Subcutaneous abdominal adipose tissue (tissue), 5 donors: Measurements from ENCODE around the gene DOCK7.

ENCODE experiments used
- H3K27ac ChIP-seq: one replicate; pipeline ENCODE4 v1.7.0; 2013; ENCODE audit warnings: low read depth, mild to moderate bottlenecking, inconsistent platforms, low read length, moderate library complexity
- H3K27me3 ChIP-seq, 5 donors: one replicate each; pipeline ENCODE4 v1.7.0; 2013; ENCODE audit warnings: low read length in 5 of 5, inconsistent platforms in 1 of 5; ENCODE audit not compliant: control insufficient read depth in 5 of 5, insufficient read depth in 4 of 5
- H3K36me3 ChIP-seq, 5 donors: one replicate each; pipeline ENCODE4 v1.7.0; 2013; ENCODE audit warnings: low read length in 5 of 5; ENCODE audit not compliant: control insufficient read depth in 5 of 5, insufficient read depth in 5 of 5
- H3K4me1 ChIP-seq, 5 donors: one replicate each; pipeline ENCODE4 v1.7.0; 2013; ENCODE audit warnings: low read length in 5 of 5, mild to moderate bottlenecking in 3 of 5, moderate library complexity in 1 of 5; ENCODE audit not compliant: control insufficient read depth in 5 of 5, insufficient read depth in 5 of 5
- H3K4me3 ChIP-seq, 5 donors: one replicate each; pipeline ENCODE4 v1.7.0; 2013; ENCODE audit warnings: low read length in 5 of 5, low read depth in 1 of 5
- H3K9ac ChIP-seq, 5 donors: one replicate each; pipeline ENCODE4 v1.7.0; 2013; ENCODE audit warnings: low read length in 5 of 5, mild to moderate bottlenecking in 4 of 5, moderate library complexity in 3 of 5
- H3K9me3 ChIP-seq, 5 donors: one replicate each; pipeline ENCODE4 v1.7.0; 2013; ENCODE audit warnings: low read length in 5 of 5; ENCODE audit not compliant: control insufficient read depth in 5 of 5
- donor health status: healthy.
- donor health status: healthy.
- donor health status: healthy.
- donor health status: healthy.
- donor health status: healthy.

The DOCK7 gene

DNA sequence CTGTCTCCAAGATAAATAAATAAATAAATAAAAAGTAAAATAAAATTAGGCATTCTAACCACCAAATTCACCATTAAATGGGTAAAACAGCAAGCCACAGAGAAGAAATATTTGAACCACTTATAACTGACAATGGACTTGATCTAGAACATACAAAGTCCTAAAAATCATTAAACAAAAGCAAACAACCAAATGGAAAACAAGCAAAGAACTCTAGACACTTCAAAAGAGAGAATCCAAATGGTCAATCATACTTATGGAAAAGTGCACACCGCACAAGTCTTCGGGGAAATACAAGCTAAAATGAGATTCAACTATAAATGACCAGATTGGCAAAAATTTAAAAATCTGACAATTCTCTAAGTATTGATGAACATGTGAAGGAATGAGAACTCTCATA, 164.3 kb downstream of the DOCK7 start:
- Histone ChIP-seq H3K9me3 (peaks cover 0 to 5% (median 4%) of the 10 kb centered on the region in 5 donors), H3K4me1 (no peaks in the 10 kb centered on the region), H3K36me3 (peaks cover 0 to 21% (median 0%) of the 10 kb centered on the region in 5 donors), H3K4me3 (no peak overlapping the region), H3K9ac (no peak overlapping the region), H3K27ac (no peak overlapping the region), H3K27me3 (no peaks in the 10 kb centered on the region)

DNA sequence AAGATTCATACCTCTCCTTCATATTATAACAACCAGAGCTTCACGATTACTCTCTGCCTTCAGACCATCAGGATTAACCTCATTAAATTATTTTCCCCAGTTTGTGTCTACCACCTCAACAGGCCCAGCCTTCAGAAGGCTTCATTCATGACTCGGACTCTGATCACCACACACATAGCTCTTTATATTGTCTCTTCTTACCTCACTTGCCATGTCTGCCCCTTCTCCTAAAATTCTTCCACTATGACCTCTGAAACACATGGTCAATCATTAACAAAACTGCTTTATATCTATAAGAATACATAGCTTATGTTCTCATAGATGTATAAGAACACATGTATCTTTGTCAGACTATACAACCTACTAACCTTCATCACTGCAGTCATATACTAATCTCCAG, 171.6 kb downstream of the DOCK7 start:
- Histone ChIP-seq H3K27me3 (no peaks in the 10 kb centered on the region), H3K4me3 (no peak overlapping the region), H3K27ac (no peak overlapping the region), H3K36me3 (peaks cover 0 to 13% (median 7%) of the 10 kb centered on the region in 5 donors), H3K9me3 (peaks cover 0 to 5% (median 5%) of the 10 kb centered on the region in 5 donors), H3K9ac (no peak overlapping the region), H3K4me1 (no peaks in the 10 kb centered on the region)

DNA sequence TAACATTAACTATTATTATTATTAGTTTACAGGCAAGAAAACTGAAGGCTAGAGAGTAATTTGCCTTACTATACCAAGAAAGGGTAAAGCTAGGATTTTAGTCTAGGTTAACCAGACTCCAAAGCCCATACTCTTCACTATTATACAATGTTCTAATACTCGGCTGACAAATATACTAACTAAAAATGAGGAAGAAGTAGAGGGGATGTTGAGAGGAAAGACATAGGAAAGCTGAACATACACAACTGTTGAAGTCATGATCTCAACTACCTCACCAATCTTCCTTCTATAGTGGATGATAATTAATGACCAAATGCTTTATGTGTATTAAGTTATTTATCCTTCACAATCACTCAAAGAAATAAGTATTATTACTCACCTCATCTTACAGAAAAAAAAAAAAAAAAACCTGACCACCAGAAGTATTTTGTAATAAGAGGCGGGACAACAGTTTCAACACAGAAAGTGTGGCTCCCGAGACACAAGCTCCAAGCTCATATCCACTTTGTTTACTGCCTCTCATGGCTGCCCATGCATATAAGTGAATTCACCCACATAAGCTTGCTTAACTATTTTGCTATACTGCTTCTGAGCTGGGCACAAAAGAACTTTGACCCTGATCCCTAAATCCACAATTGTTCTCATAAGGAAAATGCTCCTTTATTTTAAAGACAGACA, 173.3 kb downstream of the DOCK7 start:
- no peak overlapping the region for H3K9ac ChIP-seq

DNA sequence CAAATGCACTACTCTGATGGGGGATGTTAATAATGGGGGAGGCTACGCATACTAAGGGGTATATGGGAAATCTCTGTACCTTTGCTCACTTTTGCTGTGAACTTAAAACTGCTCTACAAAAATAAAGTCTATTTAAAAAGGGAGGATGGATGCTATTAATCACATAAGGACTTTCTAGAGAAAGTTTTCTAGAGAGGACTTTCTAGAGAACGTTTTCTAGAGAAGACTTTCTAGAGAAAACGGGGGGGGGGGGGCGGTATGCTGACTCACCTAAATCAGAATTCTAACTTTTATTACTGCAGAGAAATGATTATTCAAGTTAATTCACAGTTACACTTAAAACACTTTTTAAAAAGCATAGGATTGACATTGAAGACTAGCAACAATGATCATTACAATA, 175.2 kb downstream of the DOCK7 start:
- H3K27ac ChIP-seq = no peak overlapping the region
- peaks cover 0 to 19% (median 14%) of the 10 kb centered on the region in 5 donors for H3K36me3 ChIP-seq
- no peak overlapping the region for H3K9ac ChIP-seq
- H3K4me1 ChIP-seq = no peaks in the 10 kb centered on the region
- H3K4me3 ChIP-seq = no peak overlapping the region
- no peaks in the 10 kb centered on the region for H3K9me3 ChIP-seq
- no peaks in the 10 kb centered on the region for H3K27me3 ChIP-seq

More for the DNA sequence above, 173.3 kb downstream of the DOCK7 start:
- Histone ChIP-seq H3K27me3 (no peaks in the 10 kb centered on the region), H3K4me3 (no peak overlapping the region), H3K36me3 (peaks cover 0 to 16% (median 10%) of the 10 kb centered on the region in 5 donors), H3K9me3 (peaks cover 0 to 5% (median 5%) of the 10 kb centered on the region in 5 donors), H3K4me1 (no peaks in the 10 kb centered on the region), H3K27ac (no peak overlapping the region)

DNA sequence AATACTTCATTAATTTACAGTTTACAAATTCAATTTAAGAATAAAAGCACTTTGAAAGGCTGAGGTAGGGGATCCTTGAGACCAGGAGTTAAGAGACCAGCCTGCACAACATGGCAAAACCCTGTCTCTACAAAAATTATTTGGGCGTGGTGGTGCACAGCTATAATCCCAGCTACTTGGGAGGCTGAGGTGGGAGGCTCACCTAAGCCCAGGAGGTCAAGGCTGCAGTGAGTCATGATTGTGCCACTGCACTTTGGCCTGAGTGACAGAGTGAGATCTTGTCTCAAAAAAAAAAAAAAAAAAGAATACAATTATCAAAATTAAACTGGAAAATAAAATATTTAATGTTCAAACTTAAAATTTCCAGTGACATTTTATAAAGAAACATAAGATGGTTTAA, 179.2 kb downstream of the DOCK7 start:
- no peak overlapping the region for H3K4me3 ChIP-seq
- no peaks in the 10 kb centered on the region for H3K4me1 ChIP-seq
- no peak overlapping the region for H3K27ac ChIP-seq
- H3K9ac ChIP-seq = no peak overlapping the region
- H3K9me3 ChIP-seq = no peaks in the 10 kb centered on the region
- H3K36me3 ChIP-seq = peaks cover 0 to 33% (median 24%) of the 10 kb centered on the region in 5 donors
- H3K27me3 ChIP-seq = no peaks in the 10 kb centered on the region

DNA sequence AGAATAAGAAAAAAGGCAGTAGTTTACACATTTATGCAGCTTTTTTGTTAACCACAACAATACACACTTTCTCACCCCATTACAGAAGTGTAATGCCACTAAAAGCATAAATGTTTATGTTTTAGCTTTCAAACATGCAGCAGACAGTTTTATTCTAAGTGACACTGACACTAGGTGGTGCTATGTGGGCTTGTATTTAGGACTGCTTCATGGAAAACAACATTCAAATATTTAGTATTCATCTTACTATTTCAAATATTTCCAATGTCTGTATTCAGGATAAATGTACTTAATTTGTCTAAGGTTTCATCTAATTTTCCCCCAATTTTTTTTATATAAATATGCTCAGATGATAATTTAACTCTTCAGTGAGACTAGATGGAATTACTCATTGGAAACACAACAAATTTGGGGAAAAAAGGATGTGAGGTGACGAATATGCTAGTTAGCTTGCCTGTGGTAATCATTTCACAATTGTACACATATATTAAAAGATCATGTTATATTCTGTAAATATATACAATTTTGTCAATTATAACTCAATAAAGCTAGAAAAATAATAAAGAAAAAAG, 179.9 kb downstream of the DOCK7 start:
- H3K4me1 ChIP-seq = no peaks in the 10 kb centered on the region
- no peak overlapping the region for H3K4me3 ChIP-seq
- H3K9ac ChIP-seq = no peak overlapping the region
- H3K9me3 ChIP-seq = no peaks in the 10 kb centered on the region
- H3K27me3 ChIP-seq = no peaks in the 10 kb centered on the region
- H3K27ac ChIP-seq = no peak overlapping the region
- H3K36me3 ChIP-seq = peaks cover 0 to 33% (median 22%) of the 10 kb centered on the region in 5 donors

DNA sequence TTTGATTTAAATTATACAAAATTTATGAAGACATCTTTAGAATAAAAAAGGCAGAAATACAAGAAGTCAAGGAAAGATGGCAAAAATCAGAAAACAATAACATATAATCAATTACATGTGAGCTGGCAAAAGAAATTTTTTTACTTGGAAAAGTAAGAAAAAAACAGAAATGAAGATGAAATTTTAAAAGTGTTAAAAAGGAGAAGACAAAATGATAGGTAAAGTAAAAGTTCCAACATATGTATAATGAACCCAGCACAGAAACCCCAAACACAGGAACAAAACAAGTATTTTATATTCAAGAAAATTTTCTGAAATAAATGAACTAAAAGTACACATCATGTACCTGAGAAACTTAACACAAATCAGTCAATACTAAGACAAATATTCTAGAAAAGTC, 188.0 kb downstream of the DOCK7 start:
- H3K27ac ChIP-seq = no peak overlapping the region
- no peaks in the 10 kb centered on the region for H3K9me3 ChIP-seq
- H3K36me3 ChIP-seq = peaks cover 0 to 9% (median 5%) of the 10 kb centered on the region in 5 donors
- H3K4me3 ChIP-seq = no peak overlapping the region
- no peaks in the 10 kb centered on the region for H3K27me3 ChIP-seq
- H3K9ac ChIP-seq = no peak overlapping the region
- no peaks in the 10 kb centered on the region for H3K4me1 ChIP-seq

DNA sequence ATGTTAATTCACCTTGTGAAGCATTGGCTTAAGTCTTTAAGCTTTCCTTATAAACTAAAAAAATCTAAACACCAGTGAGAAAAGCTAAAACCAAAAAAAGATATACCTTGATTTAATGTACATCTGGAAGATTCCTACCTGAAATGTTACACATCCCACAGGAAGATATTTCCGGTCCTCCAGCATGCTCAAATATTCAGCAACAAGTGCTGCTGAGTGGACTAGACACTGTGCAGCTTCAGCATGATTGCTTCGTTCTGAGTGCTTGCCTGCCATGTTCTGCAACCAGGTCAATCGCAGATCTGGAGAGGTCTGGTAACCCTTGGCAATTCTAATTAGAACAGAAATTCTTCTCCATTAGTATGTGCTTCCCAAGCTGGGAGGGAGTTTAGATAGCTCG, 194.0 kb downstream of the DOCK7 start:
- no peak overlapping the region for H3K4me3 ChIP-seq
- no peak overlapping the region for H3K9ac ChIP-seq
- no peaks in the 10 kb centered on the region for H3K9me3 ChIP-seq
- no peaks in the 10 kb centered on the region for H3K4me1 ChIP-seq
- H3K27me3 ChIP-seq = no peaks in the 10 kb centered on the region
- H3K27ac ChIP-seq = no peak overlapping the region
- H3K36me3 ChIP-seq = peaks cover 11 to 42% (median 34%) of the 10 kb centered on the region in 5 donors

DNA sequence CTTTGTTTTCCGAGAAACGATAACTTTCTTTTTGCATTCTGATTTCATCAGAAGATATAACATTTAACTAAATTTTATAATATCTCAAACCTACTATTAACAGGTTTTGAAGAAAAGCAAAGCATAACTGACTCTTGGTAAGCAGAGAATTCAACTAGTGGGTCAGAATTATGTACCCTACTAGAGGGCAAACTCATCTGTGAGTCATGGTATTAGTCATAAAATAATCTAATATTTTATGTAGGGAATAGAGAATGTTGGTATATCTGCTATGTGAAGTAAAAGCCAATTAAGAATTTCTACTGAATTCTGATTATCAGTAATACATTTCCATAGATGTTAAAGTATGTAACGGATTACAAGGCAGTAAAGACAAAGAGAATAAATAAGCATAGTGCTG, 194.5 kb downstream of the DOCK7 start:
- Histone ChIP-seq H3K27me3 (no peaks in the 10 kb centered on the region), H3K27ac (no peak overlapping the region), H3K9me3 (no peaks in the 10 kb centered on the region), H3K9ac (no peak overlapping the region), H3K36me3 (peaks cover 11 to 46% (median 37%) of the 10 kb centered on the region in 5 donors), H3K4me1 (no peaks in the 10 kb centered on the region), H3K4me3 (no peak overlapping the region)

DNA sequence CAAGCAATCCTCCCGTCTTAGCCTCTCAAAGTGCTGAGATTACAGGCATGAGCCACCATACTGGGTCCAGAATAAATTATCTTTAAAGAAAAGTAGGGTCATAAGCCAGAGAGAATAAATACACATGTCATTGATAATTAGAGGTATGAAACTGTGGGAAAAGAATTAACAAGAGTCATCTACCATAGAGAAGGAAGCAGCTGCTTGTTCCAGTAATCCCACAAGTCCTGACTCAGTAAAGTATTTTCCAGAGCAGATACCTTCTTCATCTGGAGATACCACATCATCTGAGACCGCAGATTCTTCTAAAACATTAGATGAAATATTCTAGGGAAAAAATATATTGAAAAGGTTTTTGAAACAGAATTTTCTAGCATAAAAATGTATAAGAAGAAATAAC, 195.7 kb downstream of the DOCK7 start:
- Histone ChIP-seq H3K36me3 (peaks cover 11 to 51% (median 38%) of the 10 kb centered on the region in 5 donors), H3K9ac (no peak overlapping the region), H3K4me1 (no peaks in the 10 kb centered on the region), H3K4me3 (no peak overlapping the region), H3K27ac (no peak overlapping the region), H3K9me3 (no peaks in the 10 kb centered on the region), H3K27me3 (no peaks in the 10 kb centered on the region)
